ENCODE measurements around the gene FBH1. TPM values are rescaled to one million over a fixed set of nuclear protein-coding genes. Genes with fewer than 3 reads are reported as not detected.
"Not testable (repeated sequence)": the region's sequence is repeated elsewhere in the genome, so short reads cannot be mapped to it uniquely, and the experiment has no call there.

FBH1 gene
- polyA plus RNA-seq, result 70.5 TPM
- long read RNA-seq, donor 1, partial matches to known transcripts, result 10 of 15 reads
- long read RNA-seq, donor 1, other reads (novel, unspliced or antisense), result 0 of 15 reads
- long read RNA-seq, donor 2, partial matches to known transcripts, result 49 of 52 reads
- long read RNA-seq, donor 2, other reads (novel, unspliced or antisense), result 0 of 52 reads
- long read RNA-seq, donor 3, result 0 reads
- long read RNA-seq, donor 4, partial matches to known transcripts, result 0 of 1 reads
- long read RNA-seq, donor 4, other reads (novel, unspliced or antisense), result 0 of 1 reads
- long read RNA-seq, donor 5, partial matches to known transcripts, result 10 of 14 reads
- long read RNA-seq, donor 5, other reads (novel, unspliced or antisense), result 0 of 14 reads
- long read RNA-seq, donor 6, partial matches to known transcripts, result 14 of 20 reads
- long read RNA-seq, donor 6, other reads (novel, unspliced or antisense), result 0 of 20 reads
- long read RNA-seq, donor 7, partial matches to known transcripts, result 0 of 2 reads
- long read RNA-seq, donor 7, other reads (novel, unspliced or antisense), result 0 of 2 reads
- long read RNA-seq, donor 8, partial matches to known transcripts, result 23 of 29 reads
- long read RNA-seq, donor 8, other reads (novel, unspliced or antisense), result 0 of 29 reads
- long read RNA-seq, donor 9, partial matches to known transcripts, result 10 of 14 reads
- long read RNA-seq, donor 9, other reads (novel, unspliced or antisense), result 0 of 14 reads
- long read RNA-seq, donor 10, partial matches to known transcripts, result 24 of 26 reads
- long read RNA-seq, donor 10, other reads (novel, unspliced or antisense), result 0 of 26 reads
- long read RNA-seq, donor 11, partial matches to known transcripts, result 7 of 11 reads
- long read RNA-seq, donor 11, other reads (novel, unspliced or antisense), result 0 of 11 reads

GRCh38 chr10:5889624-5890451 is at the start of gene FBH1, which contains the start of gene ANKRD16:
TSS of gene FBH1 (plus strand) at chr10:5890243. CDS start at chr10:5890346, 103 bp downstream.
TSS of gene ANKRD16 (minus strand) at chr10:5889893. CDS start at chr10:5889354, 539 bp downstream.
- peaks cover 22% of the 10 kb centered on the region for H3K4me1 ChIP-seq (ENCODE audit: control insufficient read depth, insufficient read depth, low read length)

DNA sequence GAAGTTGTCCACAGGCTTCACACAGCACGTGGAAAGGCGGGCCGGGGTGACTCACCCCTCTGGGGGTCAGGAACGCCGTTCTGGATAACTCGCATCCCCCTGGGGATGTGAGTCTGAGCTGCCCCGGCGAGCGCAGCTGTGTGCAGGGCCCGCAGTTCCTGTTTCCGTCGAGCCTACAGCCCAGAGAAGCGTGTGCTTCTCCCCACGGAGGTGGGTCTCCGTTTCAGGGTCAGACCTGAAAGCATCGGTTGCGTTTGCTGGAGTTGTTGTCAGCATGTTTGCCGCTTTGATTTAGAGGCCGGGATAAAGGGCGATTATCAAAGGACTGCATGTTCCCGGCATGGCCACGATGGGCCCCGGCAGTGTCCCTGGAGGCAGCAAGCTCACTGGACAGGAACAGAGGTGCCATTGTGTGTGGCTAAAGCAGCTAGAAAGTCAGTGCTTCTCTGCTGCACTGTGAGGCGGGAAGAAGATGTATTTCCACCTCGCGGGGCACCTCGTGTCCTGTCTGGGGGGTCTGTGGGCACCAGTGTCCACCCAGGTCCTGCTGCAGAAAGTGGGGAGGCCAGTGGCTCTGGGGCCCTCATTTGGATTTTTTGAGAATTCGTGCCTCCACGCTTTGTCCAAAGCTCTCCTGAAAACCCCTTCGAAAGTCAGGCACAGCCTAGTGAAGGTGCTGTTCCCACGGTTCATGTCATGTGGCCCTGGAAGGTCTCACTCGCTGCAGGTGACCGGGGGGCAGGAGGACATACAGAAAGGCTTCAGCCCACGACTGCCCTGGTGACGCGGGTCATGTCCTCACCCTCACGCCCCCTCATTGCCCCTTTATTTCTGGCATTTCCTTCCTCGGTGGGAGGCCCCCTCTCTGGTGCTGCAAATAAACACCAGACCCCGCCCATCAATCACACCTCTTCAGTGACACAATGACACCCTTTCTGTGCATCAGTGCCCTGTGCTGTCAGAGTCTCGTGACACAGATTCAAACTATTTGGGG is 49.4 kb upstream of the FBH1 start:
- WGBS (ENCODE audit: insufficient coverage, low lambda C conversion rate), result no CpG with 5 or more reads among the region's 40 CpGs
- Histone ChIP-seq H3K4me3 (ENCODE audit: low read length) (no peak overlapping the region), H3K9me3 (ENCODE audit: control insufficient read depth, low read depth, low read length) (no peaks in the 10 kb centered on the region), H3K4me1 (ENCODE audit: control insufficient read depth, insufficient read depth, low read length) (no peaks in the 10 kb centered on the region), H3K36me3 (ENCODE audit: control insufficient read depth, insufficient read depth, low read length) (no peaks in the 10 kb centered on the region), H3K27ac (ENCODE audit: low read length) (no peak overlapping the region), H3K27me3 (ENCODE audit: control insufficient read depth, insufficient read depth, low read length) (peaks cover 6% of the 10 kb centered on the region)
- no peak for DNase-seq

More at GRCh38 chr10:5889624-5890451, at the start of gene FBH1, which contains the start of gene ANKRD16:
- Histone ChIP-seq H3K9me3 (ENCODE audit: control insufficient read depth, low read depth, low read length) (no peaks in the 10 kb centered on the region), H3K27me3 (ENCODE audit: control insufficient read depth, insufficient read depth, low read length) (no peaks in the 10 kb centered on the region), H3K36me3 (ENCODE audit: control insufficient read depth, insufficient read depth, low read length) (peaks cover 20% of the 10 kb centered on the region), H3K27ac (ENCODE audit: low read length) (peak within 1 kb of the TSS; percentile 79), H3K4me3 (ENCODE audit: low read length) (peak within 1 kb of the TSS; percentile 93)
- peak; percentile 99 to 100 for DNase-seq
- no CpG with 5 or more reads among the region's 109 CpGs for WGBS (ENCODE audit: insufficient coverage, low lambda C conversion rate)

DNA sequence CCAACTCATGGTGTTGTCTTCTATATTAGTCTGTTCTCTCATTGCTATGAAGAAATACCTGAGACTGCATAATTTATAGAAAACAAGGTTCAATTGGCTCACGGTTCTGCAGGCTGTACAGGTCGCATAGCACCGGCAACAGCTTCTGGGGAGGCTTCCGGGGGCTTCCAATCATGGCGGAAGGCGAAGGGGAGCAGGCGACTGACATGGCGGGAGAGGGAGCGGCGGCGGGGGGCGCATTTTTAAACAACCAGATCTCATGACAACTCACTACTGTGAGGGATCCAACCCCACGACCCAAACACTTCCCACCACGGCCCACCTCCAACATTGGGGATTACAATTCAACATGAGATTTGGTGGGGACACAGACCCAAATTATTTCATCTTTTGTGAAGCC is 48.1 kb upstream of the FBH1 start:
- Histone ChIP-seq H3K9me3 (ENCODE audit: control insufficient read depth, low read depth, low read length) (no peaks in the 10 kb centered on the region), H3K4me3 (ENCODE audit: low read length) (no peak overlapping the region), H3K36me3 (ENCODE audit: control insufficient read depth, insufficient read depth, low read length) (no peaks in the 10 kb centered on the region), H3K27me3 (ENCODE audit: control insufficient read depth, insufficient read depth, low read length) (peaks cover 6% of the 10 kb centered on the region), H3K27ac (ENCODE audit: low read length) (no peak overlapping the region), H3K4me1 (ENCODE audit: control insufficient read depth, insufficient read depth, low read length) (no peaks in the 10 kb centered on the region)
- no CpG with 5 or more reads among the region's 14 CpGs for WGBS (ENCODE audit: insufficient coverage, low lambda C conversion rate)
- DNase-seq, result no peak

GRCh38 chr10:5843686-5844344 is 46.2 kb upstream of the FBH1 start:
- Histone ChIP-seq H3K4me1 (ENCODE audit: control insufficient read depth, insufficient read depth, low read length) (no peaks in the 10 kb centered on the region), H3K27me3 (ENCODE audit: control insufficient read depth, insufficient read depth, low read length) (peaks cover 6% of the 10 kb centered on the region), H3K27ac (ENCODE audit: low read length) (no peak overlapping the region), H3K36me3 (ENCODE audit: control insufficient read depth, insufficient read depth, low read length) (no peaks in the 10 kb centered on the region), H3K9me3 (ENCODE audit: control insufficient read depth, low read depth, low read length) (no peaks in the 10 kb centered on the region), H3K4me3 (ENCODE audit: low read length) (no peak overlapping the region)
- no peak for DNase-seq
- WGBS (ENCODE audit: insufficient coverage, low lambda C conversion rate), result no CpG with 5 or more reads among the region's 4 CpGs

DNA sequence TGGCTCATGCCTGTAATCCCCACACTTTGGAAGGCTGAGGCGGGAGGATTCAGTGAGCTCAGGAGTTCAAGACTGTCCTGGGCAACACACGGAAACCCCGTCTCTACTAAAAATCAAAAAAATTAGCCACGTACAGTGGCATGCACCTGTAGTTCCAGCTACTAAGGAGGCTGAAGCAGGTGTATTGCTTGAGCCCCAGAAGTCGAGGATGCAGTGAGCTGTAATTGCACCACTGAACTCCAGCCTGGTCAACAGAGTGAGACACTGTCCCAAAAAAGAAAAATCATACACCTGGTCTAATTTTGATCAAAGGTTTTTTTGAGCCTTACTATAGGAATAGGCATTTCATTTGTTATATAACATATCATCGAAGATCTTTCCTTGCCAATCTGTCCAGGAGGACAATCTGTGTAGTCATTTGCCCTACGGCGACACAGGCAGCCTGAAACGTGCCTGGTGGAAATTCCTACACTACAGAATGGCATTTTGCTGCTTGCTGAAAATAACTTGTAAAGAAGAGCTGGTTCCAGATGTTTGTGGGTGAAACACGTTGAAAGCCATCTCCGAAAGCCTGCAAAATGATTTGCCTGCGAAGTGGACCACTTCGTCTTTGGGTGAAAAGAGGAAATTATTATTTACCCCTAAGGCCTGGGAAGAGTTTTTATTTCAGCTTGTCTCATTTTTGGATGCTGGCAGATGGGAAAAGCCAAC is 45.5 kb upstream of the FBH1 start:
- H3K36me3 ChIP-seq (ENCODE audit: control insufficient read depth, insufficient read depth, low read length), result no peaks in the 10 kb centered on the region
- WGBS (ENCODE audit: insufficient coverage, low lambda C conversion rate), result no CpG with 5 or more reads among the region's 13 CpGs
- H3K27ac ChIP-seq (ENCODE audit: low read length), result no peak overlapping the region
- H3K27me3 ChIP-seq (ENCODE audit: control insufficient read depth, insufficient read depth, low read length), result peaks cover 6% of the 10 kb centered on the region
- no peaks in the 10 kb centered on the region for H3K9me3 ChIP-seq (ENCODE audit: control insufficient read depth, low read depth, low read length)
- H3K4me3 ChIP-seq (ENCODE audit: low read length), result no peak overlapping the region
- H3K4me1 ChIP-seq (ENCODE audit: control insufficient read depth, insufficient read depth, low read length), result no peaks in the 10 kb centered on the region
- DNase-seq, result no peak

- H3K27me3 ChIP-seq (ENCODE audit: control insufficient read depth, insufficient read depth, low read length); H3K9me3 ChIP-seq (ENCODE audit: control insufficient read depth, low read depth, low read length); H3K4me1 ChIP-seq (ENCODE audit: control insufficient read depth, insufficient read depth, low read length); DNase-seq; H3K27ac ChIP-seq (ENCODE audit: low read length); H3K4me3 ChIP-seq (ENCODE audit: low read length); H3K36me3 ChIP-seq (ENCODE audit: control insufficient read depth, insufficient read depth, low read length): not testable (repeated sequence)
- no CpG with 5 or more reads among the region's 4 CpGs for WGBS (ENCODE audit: insufficient coverage, low lambda C conversion rate)
Measured at GRCh38 chr10:5846667-5847066, 43.4 kb upstream of the FBH1 start.

DNA sequence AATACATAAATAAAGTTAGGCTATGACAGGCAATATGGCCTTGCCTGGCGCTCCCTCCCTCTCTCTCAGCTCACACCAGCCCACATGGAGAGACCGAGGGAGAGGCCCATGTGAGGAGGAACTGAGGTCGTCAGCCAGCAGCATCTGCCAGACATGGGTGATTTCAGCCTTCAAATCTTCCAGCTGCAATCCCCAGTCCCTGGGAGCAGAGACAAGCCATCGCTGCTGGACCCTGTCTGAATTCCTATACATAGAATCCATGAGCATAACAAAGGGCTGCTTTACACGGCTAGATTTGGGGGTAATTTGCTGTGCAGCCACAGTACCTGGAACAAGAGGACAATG is 35.9 kb upstream of the FBH1 start:
- DNase-seq, result no peak
- Histone ChIP-seq H3K4me3 (ENCODE audit: low read length) (no peak overlapping the region), H3K36me3 (ENCODE audit: control insufficient read depth, insufficient read depth, low read length) (no peaks in the 10 kb centered on the region), H3K9me3 (ENCODE audit: control insufficient read depth, low read depth, low read length) (no peaks in the 10 kb centered on the region), H3K27me3 (ENCODE audit: control insufficient read depth, insufficient read depth, low read length) (no peaks in the 10 kb centered on the region), H3K4me1 (ENCODE audit: control insufficient read depth, insufficient read depth, low read length) (no peaks in the 10 kb centered on the region), H3K27ac (ENCODE audit: low read length) (no peak overlapping the region)
- WGBS (ENCODE audit: insufficient coverage, low lambda C conversion rate), result no CpG with 5 or more reads among the region's 5 CpGs

- Histone ChIP-seq H3K27ac (ENCODE audit: low read length) (no peak overlapping the region), H3K27me3 (ENCODE audit: control insufficient read depth, insufficient read depth, low read length) (no peaks in the 10 kb centered on the region), H3K4me1 (ENCODE audit: control insufficient read depth, insufficient read depth, low read length) (no peaks in the 10 kb centered on the region), H3K9me3 (ENCODE audit: control insufficient read depth, low read depth, low read length) (no peaks in the 10 kb centered on the region), H3K4me3 (ENCODE audit: low read length) (no peak overlapping the region), H3K36me3 (ENCODE audit: control insufficient read depth, insufficient read depth, low read length) (no peaks in the 10 kb centered on the region)
- DNase-seq, result no peak
- WGBS (ENCODE audit: insufficient coverage, low lambda C conversion rate), result no CpG with 5 or more reads among the region's 18 CpGs
Measured at GRCh38 chr10:5855979-5856700, 33.9 kb upstream of the FBH1 start.
